HEK293 (cell line): ENCODE data around the gene SRRM2.

Experiments
- CTCF ChIA-PET: fragments of 350-600 bp; formaldehyde crosslinking; extraction: SDS; loops from one replicate; lab custom pipeline; 2021; ENCODE audit warnings: antibody characterized with exemption; lab: Yijun Ruan, JAX
- POLR2A ChIA-PET: fragments of 300-600 bp; formaldehyde crosslinking; extraction: SDS; loops from one replicate; lab custom pipeline; 2020; ENCODE audit warnings: antibody characterized with exemption, inconsistent platforms; lab: Yijun Ruan, JAX
- H3K27ac ChIP-seq: fragments of 200-500 bp; sonication (Bioruptor generic); 2 replicates; pipeline ENCODE4 v1.5.1; 2014; ENCODE audit warnings: low read depth, low read length, control low read depth, inconsistent platforms; ENCODE audit errors: extremely low read depth
- H3K36me3 ChIP-seq, 2 experiments: fragments of 200-500 bp in 1 of 2; sonication (Bioruptor generic) in 1 of 2; 1 replicate in 1 of 2; 2 replicates in 1 of 2; pipeline ENCODE4 v1.5.1; 2014 to 2017; ENCODE audit warnings: inconsistent platforms in 2 of 2, low read length in 2 of 2; ENCODE audit not compliant: control insufficient read depth in 2 of 2, insufficient read depth in 1 of 2
- H3K4me1 ChIP-seq: fragments of 200-500 bp; sonication (Bioruptor generic); 2 replicates; pipeline ENCODE4 v1.5.1; 2014; ENCODE audit warnings: mild to moderate bottlenecking, low read length, inconsistent platforms; ENCODE audit not compliant: control insufficient read depth, insufficient read depth
- H3K4me3 ChIP-seq: 2 replicates; pipeline ENCODE4 v1.5.1; 2011; ENCODE audit warnings: low read depth, mild to moderate bottlenecking, control low read depth, low read length, moderate library complexity
- H3K9me3 ChIP-seq: fragments of 200-500 bp; sonication (Bioruptor generic); 2 replicates; pipeline ENCODE4 v1.5.1; 2014; ENCODE audit warnings: low read depth, low read length, inconsistent platforms; ENCODE audit not compliant: control insufficient read depth, insufficient read depth
- GLI2 ChIP-seq: fragments of 450-650 bp; formaldehyde crosslinking; IDR thresholded peaks from 2 replicates; pipeline ENCODE4; 2017; ENCODE audit warnings: missing biosample characterization, missing genetic modification characterization, low read depth, borderline replicate concordance
- KLF7 ChIP-seq: fragments of 450-650 bp; formaldehyde crosslinking; IDR thresholded peaks from 2 replicates; pipeline ENCODE4 v1.5.1; 2016; ENCODE audit warnings: missing biosample characterization, missing genetic modification characterization, borderline replicate concordance
- MZF1 ChIP-seq: fragments of 450-650 bp; formaldehyde crosslinking; IDR thresholded peaks from 2 replicates; pipeline ENCODE4 v1.5.1; 2017; ENCODE audit warnings: missing biosample characterization, missing genetic modification characterization, borderline replicate concordance
- PATZ1 ChIP-seq: fragments of 450-650 bp; formaldehyde crosslinking; IDR thresholded peaks from 2 replicates; pipeline ENCODE4 v1.5.1; 2016; ENCODE audit warnings: missing biosample characterization, missing genetic modification characterization
- REST ChIP-seq: fragments of 450-650 bp; formaldehyde crosslinking; IDR thresholded peaks from 2 replicates; pipeline ENCODE4 v1.5.1; 2016; ENCODE audit warnings: missing biosample characterization, missing genetic modification characterization
- SALL2 ChIP-seq: fragments of 450-650 bp; formaldehyde crosslinking; IDR thresholded peaks from 2 replicates; pipeline ENCODE4 v1.5.0; 2017; ENCODE audit warnings: missing biosample characterization, mild to moderate bottlenecking, missing genetic modification characterization, borderline replicate concordance
- SETDB1 ChIP-seq: IDR thresholded peaks from one replicate; pipeline ENCODE4 v1.6.1; 2017; ENCODE audit warnings: mild to moderate bottlenecking, low read length, moderate library complexity, mixed read lengths; ENCODE audit not compliant: insufficient read length
- SP2 ChIP-seq: fragments of 450-650 bp; formaldehyde crosslinking; IDR thresholded peaks from 2 replicates; pipeline ENCODE4 v1.5.1; 2016; ENCODE audit warnings: missing biosample characterization, missing genetic modification characterization
- TCF7L2 ChIP-seq: IDR thresholded peaks from 2 replicates; pipeline ENCODE4 v1.6.1; 2011; ENCODE audit warnings: low read depth, mild to moderate bottlenecking, inconsistent platforms, low read length, moderate library complexity, borderline replicate concordance
- YY1 ChIP-seq: fragments of 450-650 bp; formaldehyde crosslinking; IDR thresholded peaks from 2 replicates; pipeline ENCODE4 v1.5.1; 2018; ENCODE audit warnings: missing biosample characterization, missing genetic modification characterization
- ZBTB1 ChIP-seq: fragments of 450-650 bp; formaldehyde crosslinking; IDR thresholded peaks from 2 replicates; pipeline ENCODE4 v1.5.1; 2016; ENCODE audit warnings: missing biosample characterization, missing genetic modification characterization
- ZBTB17 ChIP-seq: fragments of 450-650 bp; formaldehyde crosslinking; IDR thresholded peaks from 2 replicates; pipeline ENCODE4 v1.5.1; 2016; ENCODE audit warnings: missing biosample characterization, missing genetic modification characterization
- ZBTB44 ChIP-seq: fragments of 450-650 bp; IDR thresholded peaks from 2 replicates; pipeline ENCODE4 v1.5.1; 2018; ENCODE audit warnings: missing biosample characterization, mild to moderate bottlenecking, missing genetic modification characterization
- ZBTB48 ChIP-seq: fragments of 450-650 bp; formaldehyde crosslinking; IDR thresholded peaks from 2 replicates; pipeline ENCODE4 v1.5.1; 2016; ENCODE audit warnings: missing biosample characterization, missing genetic modification characterization
- ZFP37 ChIP-seq: fragments of 450-650 bp; formaldehyde crosslinking; IDR thresholded peaks from 2 replicates; pipeline ENCODE4 v1.5.1; 2016; ENCODE audit warnings: missing biosample characterization, missing genetic modification characterization
- ZFP41 ChIP-seq: fragments of 450-650 bp; formaldehyde crosslinking; IDR thresholded peaks from 2 replicates; pipeline ENCODE4 v1.5.1; 2016; ENCODE audit warnings: missing biosample characterization, missing genetic modification characterization, borderline replicate concordance
- ZNF16 ChIP-seq: fragments of 450-650 bp; formaldehyde crosslinking; IDR thresholded peaks from 2 replicates; pipeline ENCODE4 v1.5.1; 2016; ENCODE audit warnings: low read depth, missing biosample characterization, missing genetic modification characterization
- ZNF341 ChIP-seq: fragments of 450-650 bp; formaldehyde crosslinking; IDR thresholded peaks from 2 replicates; pipeline ENCODE4; 2016; ENCODE audit warnings: low read depth, missing biosample characterization, missing genetic modification characterization
- ZNF37A ChIP-seq: fragments of 450-650 bp; IDR thresholded peaks from 2 replicates; pipeline ENCODE4 v1.5.1; 2018; ENCODE audit warnings: missing biosample characterization, missing genetic modification characterization
- ZNF571 ChIP-seq: fragments of 450-650 bp; formaldehyde crosslinking; IDR thresholded peaks from 2 replicates; pipeline ENCODE4 v1.5.0; 2017; ENCODE audit warnings: missing biosample characterization, missing genetic modification characterization
- ZNF585B ChIP-seq: fragments of 450-650 bp; formaldehyde crosslinking; IDR thresholded peaks from 2 replicates; pipeline ENCODE4 v1.5.1; 2016; ENCODE audit warnings: missing biosample characterization, missing genetic modification characterization
- ZNF610 ChIP-seq: fragments of 450-650 bp; formaldehyde crosslinking; IDR thresholded peaks from 2 replicates; pipeline ENCODE4 v1.5.1; 2016; ENCODE audit warnings: missing biosample characterization, missing genetic modification characterization, borderline replicate concordance
- ZNF624 ChIP-seq: fragments of 450-650 bp; formaldehyde crosslinking; IDR thresholded peaks from 2 replicates; pipeline ENCODE4 v1.5.1; 2017; ENCODE audit warnings: missing biosample characterization, missing genetic modification characterization
- ZNF645 ChIP-seq: fragments of 450-650 bp; formaldehyde crosslinking; IDR thresholded peaks from 2 replicates; pipeline ENCODE4; 2016; ENCODE audit warnings: missing biosample characterization, missing genetic modification characterization
- ZNF791 ChIP-seq: fragments of 450-650 bp; formaldehyde crosslinking; IDR thresholded peaks from 2 replicates; pipeline ENCODE4 v1.5.1; 2016; ENCODE audit warnings: missing biosample characterization, missing genetic modification characterization
- ZNF843 ChIP-seq: fragments of 450-650 bp; formaldehyde crosslinking; IDR thresholded peaks from 2 replicates; pipeline ENCODE4 v1.5.1; 2016; ENCODE audit warnings: missing biosample characterization, missing genetic modification characterization

SRRM2 gene

GRCh38 chr16:2786826-2787151 lies 34.4 kb downstream of the SRRM2 start (continued):
- TF ChIP-seq ZBTB44 = no peak
- no peak for TF ChIP-seq ZNF610 (tag by site-specific recombination)
- no peak for TF ChIP-seq KLF7 (tag by site-specific recombination)
- TF ChIP-seq ZFP41 (tag by site-specific recombination) = no peak
- TF ChIP-seq ZNF843 = no peak

GRCh38 chr16:2787406-2787805 lies 35.0 kb downstream of the SRRM2 start, which contains the start of gene PRSS33:
Gene PRSS33 (minus strand): TSS chr16:2787560. CDS start chr16:2786547, 1,013 bp downstream.
- no peaks in the 10 kb centered on the region for H3K9me3 ChIP-seq
- TF ChIP-seq SP2 (tag by site-specific recombination) = no peak
- TF ChIP-seq PATZ1 (tag by site-specific recombination) = 0 out of 2 replicates have a peak, but pooled peaks have one; percentile 12
- H3K27ac ChIP-seq = no peak within 1 kb of the TSS
- ChIA-PET POLR2A (no interaction called here), CTCF (interaction anchor here (1.0 kb wide), 1 partner anchor 80 kb away, joined by 5 read pairs; no protein-coding TSS in a partner anchor)
- no peaks in the 10 kb centered on the region for H3K36me3 ChIP-seq
- no peaks in the 10 kb centered on the region for H3K4me1 ChIP-seq
- no peak within 1 kb of the TSS for H3K4me3 ChIP-seq

- Histone ChIP-seq H3K36me3 (no peaks in the 10 kb centered on the region), H3K27ac (no peak overlapping the region), H3K9me3 (no peaks in the 10 kb centered on the region), H3K4me3 (no peak overlapping the region), H3K4me1 (no peaks in the 10 kb centered on the region)
- TF ChIP-seq ZFP37 (tag by site-specific recombination) = no peak
- TF ChIP-seq ZBTB17 (tag by site-specific recombination) = no peak
- TF ChIP-seq MZF1 (tag by site-specific recombination) = no peak
- no peak for TF ChIP-seq ZNF645 (tag by site-specific recombination)
- no peak for TF ChIP-seq ZNF585B
- no peak for TF ChIP-seq GLI2
- no peak for TF ChIP-seq ZBTB1 (tag by site-specific recombination)
- no peak for TF ChIP-seq ZBTB48 (tag by site-specific recombination)
- no peak for TF ChIP-seq ZNF16 (tag by site-specific recombination)
- TF ChIP-seq ZNF37A = no peak
- TF ChIP-seq YY1 (tag by site-specific recombination) = no peak
- TF ChIP-seq SALL2 (tag by site-specific recombination) = no peak
- TF ChIP-seq ZNF341 = no peak
- TF ChIP-seq REST (tag by site-specific recombination) = no peak
- TF ChIP-seq ZNF571 (tag by site-specific recombination) = no peak
- no peak for TF ChIP-seq ZNF624 (tag by site-specific recombination)
- no peak for TF ChIP-seq SETDB1
- no peak for TF ChIP-seq TCF7L2
- no peak for TF ChIP-seq ZNF791 (tag by site-specific recombination)
- ChIA-PET POLR2A (interaction anchor here (0.7 kb wide), 1 partner anchor 35 kb away, joined by 4 read pairs; the partner anchor contains the start of gene SRRM2), CTCF (interaction anchor here (1.0 kb wide), 1 partner anchor 80 kb away, joined by 5 read pairs; no protein-coding TSS in a partner anchor)
Observed at GRCh38 chr16:2787961-2788360, 35.5 kb downstream of the SRRM2 start.
